MG63 (cell line): ENCODE data around the gene STX10. TPM values are rescaled to one million over a fixed set of nuclear protein-coding genes. Genes with fewer than 3 reads are reported as not detected.
"Not testable (repeated sequence)": the region's sequence is repeated elsewhere in the genome, so short reads cannot be mapped to it uniquely, and the experiment has no call there.

Experiments
- DNase-seq: peaks from one replicate; pipeline ENCODE4 v3.0.0-alpha.2; 2020
- H3K27me3 ChIP-seq: fragments of 250-450 bp; sonication (Bioruptor Pico); 2 replicates; pipeline ENCODE4 v1.5.1; 2020; ENCODE audit warnings: mild to moderate bottlenecking, moderate library complexity
- H3K36me3 ChIP-seq: fragments of 250-450 bp; sonication (Bioruptor Pico); 2 replicates; pipeline ENCODE4 v1.5.1; 2020; ENCODE audit warnings: mild to moderate bottlenecking, moderate library complexity
- H3K4me3 ChIP-seq: fragments of 250-450 bp; sonication (Bioruptor Pico); 2 replicates; pipeline ENCODE4 v1.5.1; 2020; ENCODE audit warnings: mild to moderate bottlenecking, moderate library complexity
- H3K9me3 ChIP-seq: fragments of 250-450 bp; sonication (Bioruptor Pico); 2 replicates; pipeline ENCODE4 v1.5.1; 2020; ENCODE audit warnings: mild to moderate bottlenecking, moderate library complexity
- total RNA-seq: library from RNA; depleted of rRNA; stranded (reverse); fragments of >200 nt; shearing (Covaris generic); gene quantifications from 2 replicates; pipeline ENCODE4 v1.2.3, GENCODE V29; 2014; ENCODE audit warnings: low replicate concordance

The STX10 gene
- total RNA-seq, 1 experiment from 2014 or later: 371 TPM

- DNase-seq: no peak
- Histone ChIP-seq H3K27me3 (no peaks in the 10 kb centered on the region), H3K4me3 (peak overlapping the region; percentile 92), H3K36me3 (peaks cover 46% of the 10 kb centered on the region), H3K9me3 (no peaks in the 10 kb centered on the region)
Observed at GRCh38 chr19:13152356-13152973, 2.3 kb upstream of the STX10 start.

GRCh38 chr19:13151605-13152355, 1.6 kb upstream of the STX10 start:
- Histone ChIP-seq H3K27me3 (no peaks in the 10 kb centered on the region), H3K4me3 (peak overlapping the region; percentile 92), H3K9me3 (no peaks in the 10 kb centered on the region), H3K36me3 (peaks cover 53% of the 10 kb centered on the region)
- DNase-seq: peak; percentile 100

DNA sequence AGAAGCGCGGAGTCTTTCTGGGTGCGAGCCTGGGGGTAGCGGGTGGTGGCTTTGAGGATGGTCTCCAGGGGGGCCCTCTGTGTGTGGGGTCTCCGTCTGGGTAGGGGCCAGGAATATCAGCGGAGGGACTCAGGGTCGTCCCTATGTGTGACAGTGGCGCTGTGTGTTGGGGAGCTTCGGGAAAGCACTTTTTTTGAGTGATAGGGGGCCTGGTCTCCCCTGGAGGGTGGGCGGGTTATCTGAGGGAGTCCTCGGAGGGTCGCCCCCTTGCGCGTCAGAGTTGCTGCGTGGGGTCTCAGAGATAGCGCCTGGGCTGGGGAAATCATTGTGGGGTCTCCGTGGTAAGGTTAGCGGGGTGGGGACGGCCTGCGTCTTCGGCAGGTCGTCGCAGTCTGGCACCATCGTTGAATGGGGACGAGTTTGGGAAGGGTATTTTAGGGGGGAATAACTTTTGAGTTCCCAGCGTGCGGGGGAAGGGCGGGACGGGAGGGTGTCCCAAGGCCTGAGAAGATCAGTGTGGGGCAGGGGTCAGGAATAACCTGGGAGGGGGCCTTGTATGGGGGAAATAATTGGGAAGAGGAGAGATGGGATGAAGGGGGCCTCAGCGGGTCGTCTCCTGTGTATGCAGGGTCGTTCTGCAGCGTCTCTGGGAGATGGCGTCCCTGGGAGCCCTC, 893 bp upstream of the STX10 start:
- H3K9me3 ChIP-seq: no peaks in the 10 kb centered on the region
- H3K36me3 ChIP-seq: peaks cover 54% of the 10 kb centered on the region
- H3K4me3 ChIP-seq: peak overlapping the region; percentile 92
- DNase-seq: no peak
- H3K27me3 ChIP-seq: no peaks in the 10 kb centered on the region

DNA sequence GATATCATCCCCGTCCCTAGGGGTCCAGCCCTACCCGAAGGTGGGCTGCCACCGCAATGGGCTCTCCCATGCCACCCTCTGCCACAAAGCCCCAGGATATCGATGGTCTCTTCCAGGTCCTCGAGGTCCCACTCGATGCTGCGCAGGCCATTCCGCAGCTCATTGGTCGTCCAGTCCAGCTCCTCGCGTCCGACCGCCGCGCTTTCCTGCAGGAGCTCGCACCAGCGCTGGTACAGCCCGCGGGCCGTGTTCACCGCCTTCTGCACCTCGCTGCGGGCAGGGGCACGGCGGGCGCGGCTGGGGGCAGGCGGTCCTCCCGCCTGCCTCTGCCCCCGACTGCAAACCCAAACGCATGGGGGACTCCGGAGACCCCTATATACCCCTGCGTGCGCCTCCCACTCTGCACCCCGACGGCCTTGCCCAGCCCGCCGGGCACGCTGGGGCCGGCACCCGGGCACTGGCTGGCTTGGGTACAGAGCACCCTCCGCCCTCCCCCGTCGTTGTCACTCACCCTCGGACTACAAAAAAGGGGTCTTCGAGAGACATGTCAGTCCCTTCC, 468 bp downstream of the STX10 start:
- Histone ChIP-seq H3K36me3 (peaks cover 52% of the 10 kb centered on the region), H3K4me3 (peak overlapping the region; percentile 92), H3K27me3 (no peaks in the 10 kb centered on the region), H3K9me3 (no peaks in the 10 kb centered on the region)
- peak; percentile 85 for DNase-seq

DNA sequence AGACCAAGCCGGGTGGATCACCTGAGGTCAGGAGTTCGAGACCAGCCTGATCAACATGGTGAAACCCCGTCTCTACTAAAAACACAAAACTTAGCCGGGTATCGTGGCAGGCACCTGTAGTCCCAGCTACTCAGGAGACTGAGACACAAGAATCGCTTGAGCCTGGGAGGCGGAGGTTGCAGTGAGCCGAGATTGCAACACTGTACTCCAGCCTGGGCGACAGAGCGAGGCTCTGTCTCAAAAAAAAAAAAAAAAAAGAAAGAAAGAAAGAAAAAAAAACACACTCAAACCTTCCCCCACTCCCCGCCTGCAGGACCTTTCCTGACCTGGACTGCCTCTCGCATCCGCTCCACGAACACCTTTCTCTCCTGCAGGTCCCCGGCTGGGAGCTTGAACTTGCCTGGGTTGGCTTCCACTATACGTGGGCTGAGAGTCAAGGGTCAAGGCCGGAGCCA, 975 bp downstream of the STX10 start:
- Histone ChIP-seq H3K4me3 (peak overlapping the region; percentile 92), H3K36me3 (peaks cover 52% of the 10 kb centered on the region)
- H3K27me3 ChIP-seq, DNase-seq, H3K9me3 ChIP-seq: not testable (repeated sequence)

DNA sequence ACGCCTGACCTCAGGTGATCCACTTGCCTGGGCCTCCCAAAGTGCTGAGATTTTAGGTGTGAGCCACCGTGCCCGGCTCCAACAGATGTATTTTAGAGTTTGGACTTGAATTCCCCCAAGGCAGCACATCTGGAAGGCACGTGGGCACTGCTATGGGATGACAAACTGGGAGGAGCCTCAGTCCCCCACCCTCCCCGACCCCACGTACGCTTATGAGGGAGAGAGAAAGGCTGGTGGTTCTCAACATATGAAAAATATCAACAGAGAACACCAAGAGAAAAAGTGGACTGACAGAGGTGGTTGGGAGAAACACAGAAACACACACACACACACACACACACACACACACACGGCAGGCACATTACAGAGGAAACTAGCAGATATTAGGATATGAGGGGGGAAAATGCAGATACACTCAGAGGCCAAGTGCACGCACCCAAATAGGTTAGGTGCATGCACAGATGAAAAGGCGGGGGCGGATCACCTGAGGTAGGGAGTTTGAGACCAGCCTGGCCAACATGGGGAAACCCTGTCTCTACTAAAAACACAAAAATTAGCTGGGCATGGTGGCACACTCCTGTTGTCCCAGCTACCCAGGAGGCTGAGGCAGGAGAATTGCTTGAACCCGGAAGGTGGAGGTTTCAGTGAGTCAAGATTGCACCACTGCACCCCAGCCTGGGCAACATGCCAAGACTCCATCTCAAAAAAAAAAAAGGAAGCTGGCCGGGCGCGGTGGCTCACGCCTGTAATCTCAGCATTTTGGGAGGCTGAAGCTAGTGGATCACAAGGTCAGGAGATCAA, 3.2 kb downstream of the STX10 start:
- no peak for DNase-seq
- Histone ChIP-seq H3K36me3 (peaks cover 48% of the 10 kb centered on the region), H3K4me3 (no peak overlapping the region), H3K27me3 (no peaks in the 10 kb centered on the region), H3K9me3 (no peaks in the 10 kb centered on the region)

DNA sequence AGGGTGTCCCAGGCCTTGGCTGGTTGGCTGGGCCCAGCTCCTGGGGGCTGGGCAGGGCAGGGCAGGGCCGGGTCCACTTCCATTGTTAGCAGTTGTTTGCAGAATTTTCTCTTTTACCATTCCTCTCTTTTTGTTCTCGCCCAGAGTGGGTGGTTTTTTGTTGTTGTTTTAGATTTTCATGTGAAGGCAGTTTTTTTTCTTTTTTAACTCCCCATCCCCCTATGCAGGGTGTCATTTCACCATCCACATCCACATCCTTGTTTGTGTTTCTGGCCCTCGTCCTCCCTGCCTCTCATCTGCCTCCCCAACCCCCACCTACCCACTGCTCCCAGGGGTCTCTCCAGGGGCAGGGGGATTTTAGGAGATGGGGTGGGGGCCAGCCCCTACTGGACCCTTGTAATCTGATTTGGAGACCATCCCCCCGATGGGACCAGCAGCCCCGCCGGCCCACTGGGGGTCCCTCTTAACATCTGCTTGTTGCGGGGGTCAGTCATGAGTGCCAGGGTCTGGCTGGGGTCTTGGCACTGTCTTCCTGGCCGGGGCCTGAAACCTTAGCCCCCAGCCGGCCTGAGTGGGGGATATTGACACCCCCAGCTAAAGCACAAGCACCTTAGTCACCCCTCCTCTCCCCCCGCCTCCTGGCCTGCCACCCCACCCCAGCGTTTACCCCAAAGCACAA, 10.4 kb downstream of the STX10 start:
- Histone ChIP-seq H3K36me3 (peaks cover 75% of the 10 kb centered on the region), H3K9me3 (no peaks in the 10 kb centered on the region), H3K27me3 (no peaks in the 10 kb centered on the region), H3K4me3 (no peak overlapping the region)
- DNase-seq: no peak

DNA sequence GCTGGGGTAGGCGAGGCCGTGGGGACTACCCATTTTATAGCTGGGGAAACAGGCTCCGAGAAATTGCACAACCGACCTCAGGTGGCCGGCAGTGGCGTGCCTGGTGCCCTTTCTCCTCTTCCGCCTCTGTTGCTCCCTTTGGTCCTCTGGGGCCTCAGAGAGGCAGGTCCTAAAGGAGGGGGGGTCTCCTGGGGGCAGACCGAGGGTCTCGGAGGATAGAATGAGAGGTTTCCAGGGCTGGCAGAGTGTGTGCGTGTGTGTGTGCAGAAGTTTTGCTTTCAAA, 11.3 kb downstream of the STX10 start:
- H3K27me3 ChIP-seq: no peaks in the 10 kb centered on the region
- no peak for DNase-seq
- no peaks in the 10 kb centered on the region for H3K9me3 ChIP-seq
- H3K36me3 ChIP-seq: peaks cover 75% of the 10 kb centered on the region
- no peak overlapping the region for H3K4me3 ChIP-seq

GRCh38 chr19:13138171-13138915, 11.8 kb downstream of the STX10 start:
- Histone ChIP-seq H3K9me3 (no peaks in the 10 kb centered on the region), H3K4me3 (no peak overlapping the region), H3K36me3 (peaks cover 77% of the 10 kb centered on the region), H3K27me3 (no peaks in the 10 kb centered on the region)
- DNase-seq: no peak

- no peak overlapping the region for H3K4me3 ChIP-seq
- H3K36me3 ChIP-seq: peaks cover 81% of the 10 kb centered on the region
- H3K27me3 ChIP-seq: no peaks in the 10 kb centered on the region
- H3K9me3 ChIP-seq: no peaks in the 10 kb centered on the region
- DNase-seq: no peak
Observed at GRCh38 chr19:13137290-13137794, 12.8 kb downstream of the STX10 start.

- H3K36me3 ChIP-seq: peaks cover 84% of the 10 kb centered on the region
- H3K27me3 ChIP-seq: no peaks in the 10 kb centered on the region
- DNase-seq: no peak
- H3K9me3 ChIP-seq: no peaks in the 10 kb centered on the region
- H3K4me3 ChIP-seq: no peak overlapping the region
Observed at GRCh38 chr19:13135068-13136062, 14.8 kb downstream of the STX10 start.

DNA sequence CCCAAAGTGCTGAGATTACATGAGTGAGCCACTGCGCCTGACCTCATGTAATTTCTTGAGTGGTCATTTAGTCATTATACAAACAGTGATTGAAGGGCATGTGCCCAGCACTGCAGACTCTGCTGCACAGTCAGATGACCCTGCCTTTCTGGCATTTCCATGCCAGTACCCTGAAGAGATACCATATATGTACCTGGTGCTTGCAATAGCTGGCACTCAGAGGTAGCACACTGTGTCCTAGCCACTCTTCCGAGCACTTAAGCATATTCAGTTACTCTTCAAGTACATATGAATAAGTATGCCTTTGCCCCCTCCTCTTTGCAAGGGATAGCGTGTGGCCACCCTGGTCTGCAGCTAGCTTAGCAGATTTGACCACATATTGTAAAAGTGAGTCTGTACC, 15.5 kb downstream of the STX10 start:
- DNase-seq: no peak

GRCh38 chr19:13133241-13133870, 16.8 kb downstream of the STX10 start:
- H3K36me3 ChIP-seq: peaks cover 92% of the 10 kb centered on the region
- no peak for DNase-seq

More for the DNA sequence above, 15.5 kb downstream of the STX10 start:
- no peaks in the 10 kb centered on the region for H3K27me3 ChIP-seq
- H3K4me3 ChIP-seq: no peak overlapping the region
- H3K9me3 ChIP-seq: no peaks in the 10 kb centered on the region
- H3K36me3 ChIP-seq: peaks cover 89% of the 10 kb centered on the region

More at GRCh38 chr19:13133241-13133870, 16.8 kb downstream of the STX10 start:
- Histone ChIP-seq H3K4me3 (no peak overlapping the region), H3K27me3 (no peaks in the 10 kb centered on the region), H3K9me3 (no peaks in the 10 kb centered on the region)
